CD4-positive, CD25-positive, alpha-beta regulatory T cell (primary cell): ENCODE measurements around the gene BLACAT1. TPM values are rescaled to one million over a fixed set of nuclear protein-coding genes. Genes with fewer than 3 reads are reported as not detected.

Source experiments
- ATAC-seq, 2 donors: fragments of 150-1000 bp; cut with Tn5 transposase; one replicate each; pipeline ENCODE4 v1.10.0; 2021; ENCODE audit warnings: low read depth in 2 of 2, moderate number of reproducible peaks in 2 of 2, moderate library complexity in 1 of 2
- DNase-seq, 3 donors: peaks; one replicate each; pipeline versions ENCODE4 v3.0.0 to v3.0.0-alpha.2; 2012 to 2022; ENCODE audit warnings: mixed read lengths in 1 of 3
- H3K27ac ChIP-seq: one replicate; pipeline ENCODE4 v1.7.0; 2013; ENCODE audit warnings: mild to moderate bottlenecking, low read length; ENCODE audit not compliant: insufficient read depth, poor library complexity, severe bottlenecking
- H3K27me3 ChIP-seq: one replicate; pipeline ENCODE4 v1.7.0; 2013; ENCODE audit warnings: low read length; ENCODE audit not compliant: control insufficient read depth, insufficient read depth
- H3K36me3 ChIP-seq: one replicate; pipeline ENCODE4 v1.7.0; 2013; ENCODE audit warnings: mild to moderate bottlenecking, low read length, moderate library complexity; ENCODE audit not compliant: control insufficient read depth, insufficient read depth
- H3K4me1 ChIP-seq: 2 replicates; pipeline ENCODE4 v1.7.0; 2013; ENCODE audit warnings: mild to moderate bottlenecking, low read length; ENCODE audit not compliant: insufficient read depth, control insufficient read depth, poor library complexity, severe bottlenecking
- H3K4me3 ChIP-seq: one replicate; pipeline ENCODE4 v1.7.0; 2013; ENCODE audit warnings: low read depth, mild to moderate bottlenecking, low read length, moderate library complexity
- H3K9me3 ChIP-seq, 2 experiments: 1 replicate in 1 of 2; 2 replicates in 1 of 2; pipeline ENCODE4 v1.7.0; 2013; ENCODE audit warnings: low read length in 2 of 2, mild to moderate bottlenecking in 1 of 2, moderate library complexity in 1 of 2; ENCODE audit not compliant: control insufficient read depth in 2 of 2
- H3K27ac Mint-ChIP-seq, 3 donors: one replicate each; pipeline ENCODE4 v1.8.0; 2020 to 2022; ENCODE audit warnings: mild to moderate bottlenecking in 3 of 3, mixed read lengths in 3 of 3, moderate library complexity in 2 of 3
- H3K27me3 Mint-ChIP-seq: one replicate; pipeline ENCODE4 v1.8.0; 2022; ENCODE audit warnings: mild to moderate bottlenecking, mixed read lengths
- H3K36me3 Mint-ChIP-seq: one replicate; pipeline ENCODE4 v1.8.0; 2020; ENCODE audit warnings: mixed read lengths
- H3K4me1 Mint-ChIP-seq, 4 donors: one replicate each; pipeline ENCODE4 v1.8.0; 2020 to 2022; ENCODE audit warnings: mixed read lengths in 4 of 4, mild to moderate bottlenecking in 1 of 4
- H3K4me3 Mint-ChIP-seq, 4 donors: one replicate each; pipeline ENCODE4 v1.8.0; 2020 to 2022; ENCODE audit warnings: mild to moderate bottlenecking in 4 of 4, mixed read lengths in 4 of 4, moderate library complexity in 3 of 4
- H3K9me3 Mint-ChIP-seq, 7 donors: one replicate each; pipeline ENCODE4 v1.8.0; 2020 to 2022; ENCODE audit warnings: mixed read lengths in 7 of 7, mild to moderate bottlenecking in 3 of 7, moderate library complexity in 2 of 7
- polyA plus RNA-seq, 4 donors: library from polyadenylated mRNA; unstranded; fragments of 300-500 nt; fragmentation: Illumina TruSeq; gene quantifications; one replicate each; pipeline ENCODE4 v1.2.3, GENCODE V29; 2021
- total RNA-seq: library from RNA; stranded (reverse); gene quantifications from one replicate; pipeline ENCODE4 v1.2.3, GENCODE V29; 2022

Gene BLACAT1
- 0.15 TPM for total RNA-seq
- polyA plus RNA-seq, result not detected

- H3K27ac Mint-ChIP-seq, result peak within 1 kb of the TSS in 1 of 3 donors; percentile 82
- DNase-seq (no peak), ATAC-seq (no peak)
- peaks cover 67% of the 10 kb centered on the region for H3K27me3 Mint-ChIP-seq
- H3K4me3 ChIP-seq, result peak within 1 kb of the TSS; percentile 37
- no peak within 1 kb of the TSS for H3K27ac ChIP-seq
- H3K36me3 Mint-ChIP-seq, result no peaks in the 10 kb centered on the region
- H3K27me3 ChIP-seq, result peaks cover 27% of the 10 kb centered on the region
- H3K9me3 ChIP-seq, result no peaks in the 10 kb centered on the region
- peaks cover 21% of the 10 kb centered on the region for H3K4me1 ChIP-seq
- H3K4me1 Mint-ChIP-seq, result peaks cover 0 to 17% (median 10%) of the 10 kb centered on the region in 4 donors
- no peaks in the 10 kb centered on the region for H3K36me3 ChIP-seq
- H3K9me3 Mint-ChIP-seq, result peaks cover 0 to 2% (median 0%) of the 10 kb centered on the region in 7 donors
- peak within 1 kb of the TSS in 3 of 4 donors; percentile 58 to 85 (median 79) for H3K4me3 Mint-ChIP-seq
Observed at GRCh38 chr1:205455581-205456382, at the start of gene BLACAT1. Gene BLACAT1, minus strand, starts transcription at chr1:205456045.

DNA sequence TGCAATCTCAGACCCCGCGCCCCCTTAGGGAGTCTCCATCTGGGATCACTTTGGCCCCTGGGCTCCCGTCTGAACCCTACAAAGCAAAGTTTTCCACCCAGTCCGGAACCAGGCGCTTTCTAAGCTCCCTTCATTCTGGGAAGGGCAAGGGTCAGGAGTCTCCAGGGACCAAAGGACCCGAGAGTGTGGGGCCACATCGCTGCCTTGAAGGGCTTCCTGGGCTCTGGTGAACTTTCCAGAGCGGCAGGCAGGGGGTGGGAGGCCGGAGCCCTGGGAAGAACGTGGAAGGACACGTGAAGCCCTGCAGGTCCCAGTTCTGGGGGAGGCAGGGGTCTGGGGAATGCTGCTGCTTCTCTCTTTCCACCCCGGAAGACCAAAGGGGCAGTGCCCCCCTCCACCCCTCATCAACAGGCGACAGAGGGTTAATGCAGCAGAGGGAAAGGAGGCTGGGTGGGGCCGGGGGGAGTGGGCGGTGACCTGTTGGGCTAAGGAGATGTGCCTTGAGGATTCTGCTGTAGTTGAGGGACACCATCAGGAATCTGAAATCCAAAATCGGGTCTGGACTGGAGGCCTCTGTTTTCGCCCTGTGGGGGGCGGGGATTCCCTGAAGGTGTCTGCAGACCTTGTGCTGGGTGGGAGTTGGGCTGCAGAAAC is 49.4 kb upstream of the BLACAT1 start:
- Histone ChIP-seq H3K4me1 (peaks cover 10% of the 10 kb centered on the region), H3K36me3 (no peaks in the 10 kb centered on the region), H3K27ac (no peak overlapping the region), H3K9me3 (no peaks in the 10 kb centered on the region), H3K4me3 (peak overlapping the region; percentile 40), H3K27me3 (no peaks in the 10 kb centered on the region)
- Mint-ChIP-seq H3K27ac (peak overlapping the region in 1 of 3 donors; percentile 20), H3K4me3 (peak overlapping the region; percentile 14 to 84 (median 81)), H3K4me1 (peaks cover 0 to 21% (median 5%) of the 10 kb centered on the region in 4 donors), H3K36me3 (no peaks in the 10 kb centered on the region), H3K27me3 (peaks cover 67% of the 10 kb centered on the region), H3K9me3 (no peaks in the 10 kb centered on the region)
- ATAC-seq, result no peak
- DNase-seq, result no peak

- peaks cover 10% of the 10 kb centered on the region for H3K4me1 ChIP-seq
- peak within 1 kb of the TSS in 1 of 3 donors; percentile 20 for H3K27ac Mint-ChIP-seq
Observed at GRCh38 chr1:205504311-205505075, 48.6 kb upstream of the BLACAT1 start, which contains the start of gene CDK18. Gene CDK18, plus strand, starts transcription at chr1:205504669. Its CDS starts 18,499 bp downstream, at chr1:205523168.

DNA sequence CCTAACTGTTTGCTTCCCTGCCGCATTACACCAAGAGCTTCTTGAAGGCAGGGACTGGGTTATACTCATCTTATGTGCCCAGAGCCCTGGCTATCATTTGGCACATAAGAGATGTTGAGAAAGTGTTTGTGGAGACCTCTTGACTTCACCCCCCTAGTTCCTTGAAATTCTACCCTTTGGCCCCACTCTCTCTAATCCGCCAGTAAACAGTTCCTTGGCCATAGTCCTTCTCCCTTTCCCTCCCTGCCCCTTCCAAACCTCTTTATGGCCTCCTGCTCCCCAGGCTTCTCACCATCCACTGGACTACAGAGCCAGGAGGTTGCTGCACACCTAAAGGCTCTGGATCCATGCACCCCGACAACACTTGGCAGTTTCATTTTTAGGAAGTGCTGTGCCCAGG is 47.1 kb upstream of the BLACAT1 start:
- DNase-seq (no peak), ATAC-seq (no peak)
- no peaks in the 10 kb centered on the region for H3K36me3 ChIP-seq
- H3K27ac ChIP-seq, result no peak overlapping the region
- no peaks in the 10 kb centered on the region for H3K27me3 ChIP-seq
- Mint-ChIP-seq H3K27me3 (peaks cover 53% of the 10 kb centered on the region), H3K4me1 (peaks cover 0 to 21% (median 5%) of the 10 kb centered on the region in 4 donors), H3K9me3 (no peaks in the 10 kb centered on the region), H3K4me3 (peak overlapping the region in 3 of 4 donors; percentile 0 to 51 (median 30)), H3K27ac (peak overlapping the region in 1 of 3 donors; percentile 60), H3K36me3 (no peaks in the 10 kb centered on the region)
- peaks cover 10% of the 10 kb centered on the region for H3K4me1 ChIP-seq
- H3K4me3 ChIP-seq, result no peak overlapping the region
- H3K9me3 ChIP-seq, result no peaks in the 10 kb centered on the region

More at GRCh38 chr1:205504311-205505075, 48.6 kb upstream of the BLACAT1 start, which contains the start of gene CDK18:
- H3K9me3 ChIP-seq, result no peaks in the 10 kb centered on the region
- peak in 2 of 3 donors; percentile 28 to 44 for DNase-seq
- H3K27ac ChIP-seq, result no peak within 1 kb of the TSS
- H3K27me3 Mint-ChIP-seq, result peaks cover 65% of the 10 kb centered on the region
- H3K9me3 Mint-ChIP-seq, result no peaks in the 10 kb centered on the region
- peak within 1 kb of the TSS; percentile 40 for H3K4me3 ChIP-seq
- peaks cover 0 to 21% (median 5%) of the 10 kb centered on the region in 4 donors for H3K4me1 Mint-ChIP-seq
- no peaks in the 10 kb centered on the region for H3K27me3 ChIP-seq
- H3K4me3 Mint-ChIP-seq, result peak within 1 kb of the TSS; percentile 63 to 89 (median 84)
- no peaks in the 10 kb centered on the region for H3K36me3 Mint-ChIP-seq
- H3K36me3 ChIP-seq, result no peaks in the 10 kb centered on the region
- ATAC-seq, result peak; percentile 41 to 45

- H3K27ac Mint-ChIP-seq, result peak overlapping the region in 1 of 3 donors; percentile 60
- ATAC-seq, result no peak
- peaks cover 0 to 21% (median 5%) of the 10 kb centered on the region in 4 donors for H3K4me1 Mint-ChIP-seq
Observed at GRCh38 chr1:205502111-205502810, 46.4 kb upstream of the BLACAT1 start.

DNA sequence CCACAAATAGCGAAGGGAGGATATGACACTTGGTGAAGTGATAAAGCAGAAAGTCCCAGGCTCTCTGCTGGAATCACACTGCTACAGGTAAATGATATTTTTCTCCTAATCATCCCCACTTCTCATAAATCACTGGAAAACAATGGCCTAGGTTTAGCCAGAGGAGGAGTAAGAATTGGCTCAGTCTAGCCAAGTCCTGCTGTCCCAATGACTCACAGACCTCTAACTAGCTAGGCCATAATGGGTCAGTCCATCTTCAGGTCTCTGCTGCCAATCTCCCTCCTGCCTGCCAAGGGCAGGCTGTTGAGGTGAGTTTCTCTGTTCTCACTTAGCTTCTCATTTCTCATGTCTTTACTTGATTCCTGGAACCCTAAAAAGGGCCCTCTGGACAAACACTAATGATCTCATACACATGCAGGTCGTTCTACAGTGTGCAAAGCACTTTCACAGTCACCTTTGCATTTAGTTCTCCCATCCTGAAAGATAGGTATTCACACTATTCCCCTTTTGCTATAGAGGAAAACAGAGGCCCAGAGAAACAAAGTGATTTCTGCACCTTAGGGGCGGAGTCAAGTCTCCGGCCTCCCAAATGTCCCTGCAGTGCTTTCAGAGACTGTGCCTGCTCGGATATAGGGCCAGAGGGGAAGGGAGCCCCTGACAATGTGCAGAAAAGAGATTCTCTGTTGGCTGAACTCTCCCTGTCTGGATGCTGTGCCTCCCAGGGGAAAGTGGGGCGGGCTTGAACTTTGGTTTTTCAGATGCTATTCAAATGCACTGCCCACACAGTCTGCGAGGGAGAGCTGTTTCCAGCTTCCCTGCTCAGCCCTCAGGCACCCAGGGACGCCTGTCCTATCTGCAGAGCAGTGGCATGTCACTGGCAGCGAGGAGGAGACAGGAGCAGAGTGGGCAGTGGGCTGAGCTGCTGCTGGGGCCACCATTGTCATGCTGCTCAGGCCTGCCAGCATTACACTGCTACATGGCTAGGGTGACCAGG is 44.7 kb upstream of the BLACAT1 start:
- H3K27ac Mint-ChIP-seq, result no peak overlapping the region
- no peak overlapping the region for H3K27ac ChIP-seq

More at GRCh38 chr1:205502111-205502810, 46.4 kb upstream of the BLACAT1 start:
- Mint-ChIP-seq H3K36me3 (no peaks in the 10 kb centered on the region), H3K27me3 (peaks cover 46% of the 10 kb centered on the region), H3K4me3 (peak overlapping the region in 1 of 4 donors; percentile 2), H3K9me3 (no peaks in the 10 kb centered on the region)
- Histone ChIP-seq H3K36me3 (no peaks in the 10 kb centered on the region), H3K27ac (no peak overlapping the region), H3K27me3 (no peaks in the 10 kb centered on the region), H3K4me3 (no peak overlapping the region), H3K4me1 (peaks cover 10% of the 10 kb centered on the region), H3K9me3 (no peaks in the 10 kb centered on the region)
- DNase-seq, result no peak

More for the DNA sequence above, 44.7 kb upstream of the BLACAT1 start:
- Histone ChIP-seq H3K27me3 (peaks cover 2% of the 10 kb centered on the region), H3K4me1 (peaks cover 10% of the 10 kb centered on the region), H3K4me3 (no peak overlapping the region), H3K36me3 (no peaks in the 10 kb centered on the region), H3K9me3 (no peaks in the 10 kb centered on the region)
- H3K4me1 Mint-ChIP-seq, result peaks cover 0 to 20% (median 3%) of the 10 kb centered on the region in 4 donors
- H3K27me3 Mint-ChIP-seq, result peaks cover 33% of the 10 kb centered on the region
- no peaks in the 10 kb centered on the region for H3K36me3 Mint-ChIP-seq
- H3K4me3 Mint-ChIP-seq, result no peak overlapping the region
- no peaks in the 10 kb centered on the region for H3K9me3 Mint-ChIP-seq
- DNase-seq, result no peak
- ATAC-seq, result no peak
